GM12878 (cell line): ENCODE results near the gene NDEL1.

Experiments used
- BHLHE40 ChIP-seq, 2 experiments: fragments of 450-650 bp in 1 of 2; IDR thresholded peaks; 2 replicates each; pipeline ENCODE4 v1.6.1; 2011 to 2017; ENCODE audit warnings: low read depth in 2 of 2, borderline replicate concordance in 1 of 2, improper control_type of control experiment in 1 of 2, low read length in 1 of 2, mild to moderate bottlenecking in 1 of 2
- CHD2 ChIP-seq: IDR thresholded peaks from 2 replicates; pipeline ENCODE4 v1.6.1; 2011; ENCODE audit warnings: low read depth, low read length, improper control_type of control experiment, borderline replicate concordance
- EP300 ChIP-seq, 2 experiments: fragments of 150-350 bp in 1 of 2; IDR thresholded peaks; 2 replicates each; pipeline ENCODE4 v1.6.1; 2011 to 2012; ENCODE audit warnings: low read depth in 2 of 2, low read length in 2 of 2, borderline replicate concordance in 1 of 2, improper control_type of control experiment in 1 of 2, inconsistent platforms in 1 of 2; ENCODE audit not compliant: control insufficient read depth in 1 of 2
- NBN ChIP-seq: fragments of 450-650 bp; IDR thresholded peaks from 2 replicates; pipeline ENCODE4 v1.6.1; 2016
- PAX8 ChIP-seq: fragments of 450-650 bp; IDR thresholded peaks from 2 replicates; pipeline ENCODE4 v1.6.1; 2017; ENCODE audit warnings: mild to moderate bottlenecking, moderate library complexity
- RBBP5 ChIP-seq: fragments of 200-600 bp; sonication (generic); conservative IDR thresholded peaks from 2 replicates; pipeline ENCODE4 v1.6.1; 2016
- SIN3A ChIP-seq: IDR thresholded peaks from 2 replicates; pipeline ENCODE4 v1.6.1; 2012; ENCODE audit warnings: low read depth, low read length, improper control_type of control experiment
- SP1 ChIP-seq: IDR thresholded peaks from one replicate; pipeline ENCODE4 v1.6.1; 2011; ENCODE audit warnings: low read depth, low read length
- TARDBP ChIP-seq: IDR thresholded peaks from 2 replicates; pipeline ENCODE4 v1.6.1; 2016; ENCODE audit warnings: borderline replicate concordance
- TF ChIP-seq, protein P1 (sequence below), 3 experiments: IDR thresholded peaks in 2 of 3; conservative IDR thresholded peaks in 1 of 3; 2 replicates each; pipeline ENCODE4 v1.5.1; 2011; ENCODE audit warnings: low read depth in 3 of 3, low read length in 3 of 3, mild to moderate bottlenecking in 3 of 3, control low read depth in 2 of 3, moderate library complexity in 2 of 3, inconsistent platforms in 1 of 3, mixed read lengths in 1 of 3; ENCODE audit not compliant: control insufficient read depth in 2 of 3, insufficient read depth in 1 of 3; ENCODE audit errors: extremely low read depth in 1 of 3

DNA sequence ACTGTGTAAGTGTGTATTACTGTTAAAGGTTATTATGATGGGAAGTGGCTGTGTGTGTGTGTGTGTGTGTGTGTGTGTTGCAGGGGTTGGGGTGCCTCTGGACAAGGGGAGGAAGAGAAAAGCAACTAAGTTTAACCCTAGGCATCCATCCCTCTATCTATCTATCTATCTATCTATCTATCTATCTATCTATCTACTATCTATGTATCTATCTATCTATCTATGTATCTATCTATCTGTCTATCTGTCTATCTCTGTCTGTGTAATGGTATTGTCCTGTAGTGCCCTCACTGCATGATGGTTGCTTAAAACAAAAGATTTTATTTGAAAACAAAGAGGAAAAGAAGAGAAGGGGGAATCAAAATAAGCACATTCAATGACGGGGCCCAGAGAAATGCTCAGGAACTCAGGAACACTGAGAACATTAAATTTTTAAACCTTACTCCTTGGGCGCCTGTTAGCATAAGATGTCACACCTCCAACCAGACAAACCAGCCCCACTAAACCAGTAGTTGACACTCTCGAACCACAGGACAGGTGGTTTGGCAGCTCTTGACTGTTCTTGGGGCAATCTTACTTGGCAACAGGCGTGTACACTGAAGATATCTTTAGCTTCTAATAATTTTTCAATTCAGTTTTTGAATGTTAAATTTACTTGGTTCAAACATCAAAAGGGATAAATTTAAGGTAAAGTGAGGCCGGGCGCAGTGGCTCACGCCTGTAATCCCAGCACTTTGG lies 47.6 kb upstream of the NDEL1 start:
- TF ChIP-seq RBBP5 (no peak), BHLHE40 (IDR thresholded peaks at IDR 0.05; ENCODE audit: borderline replicate concordance in 1 of 2, low read depth in 2 of 2, low read length in 1 of 2) (no peak), EP300 (IDR thresholded peaks at IDR 0.05; ENCODE audit: borderline replicate concordance in 1 of 2, control insufficient read depth in 1 of 2, low read depth in 2 of 2, low read length in 2 of 2) (no peak), PAX8 (no peak), SIN3A (no peak), TARDBP (no peak), SP1 (no peak), NBN (no peak), CHD2 (no peak)
- TF ChIP-seq, protein P1, sequence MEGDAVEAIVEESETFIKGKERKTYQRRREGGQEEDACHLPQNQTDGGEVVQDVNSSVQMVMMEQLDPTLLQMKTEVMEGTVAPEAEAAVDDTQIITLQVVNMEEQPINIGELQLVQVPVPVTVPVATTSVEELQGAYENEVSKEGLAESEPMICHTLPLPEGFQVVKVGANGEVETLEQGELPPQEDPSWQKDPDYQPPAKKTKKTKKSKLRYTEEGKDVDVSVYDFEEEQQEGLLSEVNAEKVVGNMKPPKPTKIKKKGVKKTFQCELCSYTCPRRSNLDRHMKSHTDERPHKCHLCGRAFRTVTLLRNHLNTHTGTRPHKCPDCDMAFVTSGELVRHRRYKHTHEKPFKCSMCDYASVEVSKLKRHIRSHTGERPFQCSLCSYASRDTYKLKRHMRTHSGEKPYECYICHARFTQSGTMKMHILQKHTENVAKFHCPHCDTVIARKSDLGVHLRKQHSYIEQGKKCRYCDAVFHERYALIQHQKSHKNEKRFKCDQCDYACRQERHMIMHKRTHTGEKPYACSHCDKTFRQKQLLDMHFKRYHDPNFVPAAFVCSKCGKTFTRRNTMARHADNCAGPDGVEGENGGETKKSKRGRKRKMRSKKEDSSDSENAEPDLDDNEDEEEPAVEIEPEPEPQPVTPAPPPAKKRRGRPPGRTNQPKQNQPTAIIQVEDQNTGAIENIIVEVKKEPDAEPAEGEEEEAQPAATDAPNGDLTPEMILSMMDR (IDR thresholded peaks at IDR 0.05 in 2 of 3, conservative IDR thresholded peaks at IDR 0.05 in 1 of 3; ENCODE audit: control insufficient read depth in 2 of 3, extremely low read depth in 1 of 3, insufficient read depth in 1 of 3, low read depth in 3 of 3, low read length in 3 of 3), result no peak
